Activated CD4-positive, alpha-beta T cell treated with anti-CD3 and anti-CD28 coated beads, Interleukin-2, amount 50 U/mL, for 1 hour (primary cell): ENCODE measurements around the gene SETD5.
"Not testable (repeated sequence)": the region's sequence is repeated elsewhere in the genome, so short reads cannot be mapped to it uniquely, and the experiment has no call there.

Experiments
- DNase-seq: peaks from one replicate; pipeline ENCODE4 v3.0.0-alpha.2; 2020

Gene SETD5

DNA sequence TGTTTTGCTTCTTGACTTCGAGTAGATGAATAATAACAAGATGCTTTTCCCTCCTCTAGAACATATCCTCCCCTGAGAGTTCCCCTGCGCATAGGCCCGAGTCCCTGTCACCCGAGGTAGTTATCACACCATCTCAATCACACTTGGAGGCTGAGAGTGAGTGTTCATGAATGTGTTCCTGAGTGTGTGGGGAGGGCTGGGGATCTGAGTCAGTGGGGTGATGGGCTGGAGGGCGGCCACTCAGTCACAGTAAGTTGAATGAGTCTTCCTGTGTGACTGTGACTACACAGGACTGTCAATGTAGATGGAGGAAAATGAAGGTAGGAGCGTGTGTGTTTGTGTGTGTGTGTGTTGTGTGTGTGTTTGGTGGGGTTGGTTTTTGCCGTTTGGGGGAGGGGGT is 71.0 kb downstream of the SETD5 start:
- DNase-seq: no peak

DNA sequence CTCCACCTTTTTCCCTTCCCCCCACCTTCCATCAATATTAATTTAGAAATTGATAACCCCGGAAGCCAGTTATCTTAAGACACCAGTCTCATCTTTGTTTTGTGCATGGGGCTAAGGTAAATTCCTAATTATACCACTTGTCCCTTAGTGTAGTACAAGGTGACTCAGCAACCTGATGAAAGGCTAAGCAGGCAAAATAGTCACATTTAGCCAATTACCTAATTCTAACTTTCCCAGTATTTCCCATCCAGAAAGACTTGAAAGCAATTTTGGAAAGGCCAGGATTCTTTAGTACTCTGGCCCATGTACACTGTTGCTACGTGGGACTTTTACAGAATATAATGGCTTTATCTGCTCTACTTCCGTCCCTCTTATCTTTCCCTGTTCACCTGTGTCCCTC is 72.6 kb downstream of the SETD5 start:
- DNase-seq: no peak

DNA sequence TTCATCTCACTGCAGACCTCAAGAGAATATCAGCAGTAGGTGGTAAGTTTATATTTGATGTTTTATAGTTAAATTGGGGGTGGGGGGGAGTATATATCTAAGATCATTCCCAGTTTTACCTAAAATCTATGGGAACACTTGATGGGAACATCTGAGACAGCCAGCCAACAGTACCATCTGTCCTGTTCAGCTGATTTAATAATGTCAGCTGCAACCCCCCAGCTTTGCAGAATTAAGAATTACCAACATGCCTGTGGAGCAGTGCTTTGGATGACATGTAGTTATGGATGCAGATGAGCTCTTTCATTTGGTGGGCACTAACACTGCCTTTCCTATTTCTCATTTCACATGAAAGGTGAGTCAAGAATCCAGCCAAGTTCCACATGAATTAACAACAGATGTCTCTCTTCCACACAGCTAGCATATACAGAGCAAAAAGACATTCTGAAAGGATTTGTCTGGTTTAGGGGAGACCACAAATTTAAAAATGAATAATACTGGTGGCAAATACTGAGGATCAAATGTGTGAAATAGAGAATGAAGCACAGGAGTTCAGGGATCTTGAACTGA is 76.2 kb downstream of the SETD5 start:
- no peak for DNase-seq

DNA sequence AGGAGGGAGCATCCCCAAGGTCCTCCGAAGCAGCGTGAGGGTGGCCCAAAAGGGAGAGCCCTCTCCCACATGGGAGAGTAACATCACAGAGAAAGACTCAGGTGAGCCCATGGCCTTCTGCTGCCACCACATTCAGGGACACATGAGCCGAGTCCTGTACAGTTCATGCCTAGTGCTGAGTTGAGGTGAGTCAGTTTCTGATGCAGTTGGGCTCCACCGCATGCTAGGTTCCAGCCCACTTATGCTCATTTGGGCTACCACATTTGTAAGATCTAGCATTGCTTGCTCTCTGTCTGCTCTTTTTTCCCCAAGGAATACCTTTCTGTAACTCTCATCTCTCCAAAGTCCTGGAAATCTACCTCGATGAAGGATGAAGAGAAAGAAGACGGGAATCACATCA is 77.1 kb downstream of the SETD5 start:
- no peak for DNase-seq

DNA sequence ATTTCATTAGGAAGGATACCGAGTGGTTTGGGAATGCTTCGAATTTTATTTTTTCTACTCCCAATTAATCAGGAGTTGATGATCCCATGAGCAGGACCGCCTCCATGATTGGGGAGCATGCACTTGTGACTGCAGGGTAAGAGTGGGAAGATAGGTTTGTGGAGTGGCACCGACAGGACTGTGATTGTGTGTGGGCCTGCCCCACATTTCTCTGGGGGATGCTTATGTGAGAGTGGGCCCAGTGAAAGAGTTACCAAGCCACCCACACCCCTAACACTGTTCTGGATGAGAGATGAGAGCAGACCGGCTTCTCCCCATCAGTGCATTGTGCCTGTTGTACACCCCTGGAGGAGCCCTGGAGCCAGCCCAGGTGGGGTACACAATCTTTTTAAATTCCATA is 79.5 kb downstream of the SETD5 start:
- DNase-seq: no peak

DNA sequence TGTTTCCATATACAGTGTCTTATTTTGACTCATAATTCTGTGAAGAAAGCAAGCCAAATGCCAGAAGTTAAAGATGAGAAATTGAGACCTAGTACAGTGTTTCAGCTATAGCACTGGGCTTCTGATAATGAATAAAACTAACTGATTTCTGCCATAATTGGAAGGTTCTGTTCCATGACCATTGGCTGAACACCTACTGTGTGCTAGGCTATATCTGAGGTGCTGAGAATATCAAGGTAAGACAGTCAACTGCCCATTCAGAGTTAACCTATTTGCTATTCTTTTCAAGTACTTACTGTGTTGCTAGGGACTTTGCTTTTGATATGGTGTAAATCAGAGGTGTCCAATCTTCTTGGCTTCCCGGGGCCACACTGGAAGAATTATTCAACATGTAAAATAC is 82.8 kb downstream of the SETD5 start:
- no peak for DNase-seq

DNA sequence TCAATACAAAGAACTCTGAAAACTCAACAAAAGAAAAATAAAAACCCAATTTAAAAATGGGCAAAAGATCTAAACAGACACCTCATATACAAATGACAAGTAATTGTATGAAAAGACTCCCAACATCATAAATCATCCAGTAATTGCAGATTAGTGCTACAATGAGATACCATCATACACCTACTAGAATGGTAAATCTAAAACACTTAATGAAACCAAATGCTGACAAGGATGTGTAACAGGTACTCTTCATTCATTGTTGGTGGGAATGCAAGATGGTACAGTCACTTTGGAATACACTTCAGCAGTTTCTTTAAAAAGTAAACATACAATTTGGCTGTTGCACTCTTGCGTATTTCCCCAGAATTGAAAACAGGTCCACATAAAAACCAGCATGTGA is 87.8 kb downstream of the SETD5 start:
- DNase-seq: no peak

DNA sequence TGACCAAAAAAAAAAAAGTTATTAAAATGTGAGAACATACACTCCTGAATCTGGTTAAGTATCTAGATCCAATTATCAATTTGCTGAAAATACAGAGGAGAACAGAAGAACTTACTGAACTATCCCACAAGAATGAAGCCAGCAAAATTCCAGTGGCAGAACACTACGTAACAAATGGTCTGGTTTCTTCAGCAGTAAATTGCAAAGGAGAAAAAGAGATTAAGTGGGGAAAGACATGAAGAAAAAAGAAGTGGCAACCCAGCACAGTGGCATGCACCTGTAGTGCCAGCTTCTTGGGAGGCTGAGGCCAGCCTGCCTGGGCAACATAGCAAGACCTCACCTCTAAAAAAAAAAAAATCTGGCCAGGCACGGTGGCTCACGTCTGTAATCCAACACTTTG is 94.1 kb downstream of the SETD5 start:
- DNase-seq: no peak

DNA sequence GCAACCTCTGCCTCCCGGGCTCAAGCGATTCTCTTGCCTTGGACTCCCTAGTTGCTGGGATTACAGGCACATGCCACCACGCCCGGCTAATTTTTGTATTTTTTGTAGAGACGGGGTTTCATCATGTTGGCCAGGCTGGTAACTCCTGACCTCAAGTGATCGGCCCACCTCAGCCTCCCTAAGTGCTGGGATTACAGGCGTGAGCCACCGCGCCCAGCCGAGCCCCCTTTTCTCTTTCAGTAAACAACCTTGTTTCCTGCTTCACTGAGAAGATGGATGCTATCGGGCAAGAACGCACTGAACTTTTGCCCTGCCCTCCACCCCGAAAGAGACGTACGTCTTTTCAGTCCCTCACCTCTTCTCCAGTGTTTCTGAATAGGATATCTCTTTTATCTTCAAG is 96.6 kb downstream of the SETD5 start:
- not testable (repeated sequence) for DNase-seq

DNA sequence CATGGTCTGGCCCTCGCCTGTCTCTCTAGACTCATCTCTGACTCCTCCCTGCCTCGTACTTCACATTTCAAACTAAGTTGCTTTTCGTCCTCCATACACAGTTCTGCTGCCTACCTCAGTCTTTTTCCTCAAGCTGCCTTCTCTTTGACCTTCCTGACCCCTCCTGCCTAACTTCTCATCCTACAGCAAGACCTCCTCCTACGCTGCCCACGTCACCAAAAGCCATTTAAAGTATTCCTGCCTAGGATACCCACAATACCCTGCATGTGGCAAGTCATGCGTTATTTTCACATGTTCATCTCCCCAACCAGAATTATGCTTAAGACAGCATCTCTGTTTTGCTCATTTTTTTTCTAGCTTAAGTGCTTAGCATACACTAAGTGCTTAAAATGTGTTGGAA is 99.5 kb downstream of the SETD5 start:
- DNase-seq: no peak

DNA sequence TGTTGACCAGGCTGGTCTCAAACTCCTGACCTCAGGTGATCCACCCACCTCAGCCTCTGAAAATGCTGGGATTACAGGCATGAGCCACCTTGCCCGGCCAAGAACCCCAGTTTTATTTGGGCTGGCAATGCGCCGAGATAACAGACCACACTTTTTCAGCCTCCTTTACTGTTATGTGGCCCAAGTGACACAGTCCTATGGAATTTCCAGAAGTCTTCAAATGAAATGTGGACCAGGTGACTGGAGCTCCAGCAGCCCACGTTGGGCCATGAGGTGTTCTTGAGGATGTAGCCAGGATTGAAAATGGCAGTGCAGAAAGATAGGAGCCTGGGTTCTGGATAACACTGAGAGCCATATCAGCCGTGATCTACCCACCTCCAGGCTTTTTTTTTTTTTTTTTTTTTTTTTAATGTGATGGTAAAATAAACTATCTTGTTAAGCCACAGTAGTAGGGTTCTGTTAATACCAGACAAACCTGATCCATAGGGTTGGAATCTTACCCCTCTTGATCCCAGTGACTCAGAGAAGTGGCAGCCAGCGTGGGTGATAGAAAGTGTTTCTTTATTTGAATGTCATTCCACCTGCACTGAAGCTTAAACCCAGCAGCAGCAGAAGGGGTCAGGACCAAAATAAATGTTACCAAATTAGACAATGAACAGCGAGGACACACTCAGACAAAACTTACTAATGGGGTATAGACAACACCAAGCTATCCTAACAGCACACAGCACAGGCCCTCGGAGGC is 100.6 kb downstream of the SETD5 start:
- no peak for DNase-seq

DNA sequence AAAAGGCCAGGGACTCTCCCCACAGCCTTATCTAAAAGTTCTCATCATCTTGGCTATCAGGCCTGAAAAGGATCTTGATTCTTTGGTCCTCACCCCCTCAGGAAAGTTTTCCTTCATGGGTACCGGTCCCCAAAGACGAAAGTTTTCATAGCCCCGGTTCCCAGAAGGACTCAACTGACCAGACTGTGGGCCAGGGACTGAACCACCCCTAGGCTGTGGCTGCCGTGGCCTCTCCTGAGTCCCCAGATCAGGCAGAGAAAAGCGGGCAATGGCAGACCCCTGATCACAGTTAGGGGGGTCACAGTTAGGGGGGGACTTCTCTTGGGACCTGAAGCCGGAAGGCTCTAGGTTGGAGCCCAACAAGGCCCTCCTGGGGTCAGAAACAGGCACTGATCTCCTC is 101.4 kb downstream of the SETD5 start:
- no peak for DNase-seq

DNA sequence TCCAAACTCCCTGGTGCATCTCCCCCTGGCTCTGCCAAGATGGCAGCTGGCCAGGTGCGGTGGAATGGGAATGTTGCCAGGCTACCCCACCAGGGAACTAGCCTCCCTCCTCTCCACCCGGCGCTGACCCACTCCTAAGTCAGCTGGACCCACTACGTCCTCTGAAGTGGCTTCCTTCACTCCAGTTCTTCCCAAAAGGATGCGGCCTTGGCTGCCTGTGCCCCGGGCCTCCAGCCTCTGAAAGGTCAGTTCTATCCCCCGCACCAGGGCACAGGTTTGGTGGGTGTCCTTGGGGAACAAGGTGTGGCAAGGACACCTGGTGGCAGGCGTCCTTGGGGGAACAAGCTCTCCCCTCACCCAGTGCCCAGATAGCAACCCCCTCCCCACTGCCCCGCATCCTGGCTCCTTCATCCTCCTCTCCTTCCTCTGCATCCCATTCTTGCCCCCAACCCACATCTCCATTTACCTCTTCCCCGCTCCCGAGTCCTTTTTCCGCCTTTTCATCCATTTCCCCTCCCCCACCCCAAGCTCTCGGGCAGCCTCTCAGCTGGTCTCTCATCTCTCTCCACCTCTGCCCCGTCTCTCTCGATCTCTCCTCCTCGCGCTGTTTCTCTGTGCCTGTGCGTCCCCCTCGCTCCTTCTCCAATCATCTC is 102.2 kb downstream of the SETD5 start:
- no peak for DNase-seq

DNA sequence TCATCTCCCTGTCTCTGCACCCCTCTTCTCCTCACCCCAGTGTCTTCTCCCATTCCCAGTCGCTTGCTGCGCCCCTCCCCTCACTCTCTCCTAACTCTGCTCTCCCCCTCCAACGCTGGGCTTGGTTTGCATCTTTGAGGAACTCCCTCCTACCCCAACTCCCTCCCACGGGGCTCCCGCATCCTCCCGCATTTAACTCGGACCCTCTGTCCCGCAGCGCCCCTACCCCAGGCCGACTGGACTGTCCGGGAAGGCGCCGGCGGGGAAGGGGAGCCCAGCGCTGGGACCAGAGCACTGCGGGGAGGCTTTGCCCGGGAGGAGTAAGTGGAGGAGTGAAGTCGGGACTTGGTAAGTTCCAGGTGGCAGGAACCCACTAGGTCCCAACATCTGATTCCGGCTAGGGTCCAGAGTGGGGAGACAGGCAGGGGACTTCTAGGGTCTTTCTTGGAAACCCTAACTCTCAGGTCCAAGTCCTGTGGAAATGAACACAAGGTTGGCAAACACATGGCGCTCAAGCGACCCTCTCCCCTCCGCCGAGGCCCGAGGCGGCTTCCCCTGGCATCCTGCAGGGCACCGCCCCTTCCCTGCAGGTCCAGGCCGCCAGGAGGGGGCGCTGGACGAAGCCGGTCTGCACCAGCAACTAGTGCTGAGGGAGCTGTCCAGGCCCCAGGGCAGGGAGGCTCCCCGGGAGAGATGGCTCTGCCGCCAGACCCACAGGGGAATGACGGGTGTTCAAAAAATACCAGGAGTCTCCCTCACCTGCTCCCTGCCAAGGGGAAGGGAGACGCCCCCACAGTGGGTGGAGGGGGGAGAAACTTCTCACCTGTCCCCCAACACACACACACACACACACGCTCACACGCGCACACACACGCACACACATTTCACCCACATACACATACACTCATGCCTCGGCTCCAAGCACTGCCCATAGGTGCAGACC is 103.0 kb downstream of the SETD5 start:
- peak; percentile 58 for DNase-seq

DNA sequence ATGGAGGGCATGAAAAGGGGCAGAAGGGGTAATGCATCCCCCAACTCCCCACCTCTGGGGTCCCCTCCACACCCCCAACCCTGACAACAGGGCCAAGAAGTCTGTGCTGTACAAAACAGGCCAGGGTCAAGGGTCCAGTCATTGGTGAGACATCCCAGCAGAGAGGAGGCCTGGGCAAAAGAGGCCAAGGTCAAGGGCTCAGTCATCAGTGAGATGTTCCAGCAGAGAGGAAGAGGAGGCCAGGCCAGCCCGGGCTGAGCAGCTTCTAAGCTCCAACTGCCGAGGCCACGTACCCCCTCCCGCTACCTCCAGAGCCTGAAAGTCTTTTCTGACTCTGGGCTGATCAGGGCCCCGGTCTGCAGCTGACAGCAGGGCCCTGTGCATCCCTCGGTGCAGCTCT is 103.8 kb downstream of the SETD5 start:
- no peak for DNase-seq

DNA sequence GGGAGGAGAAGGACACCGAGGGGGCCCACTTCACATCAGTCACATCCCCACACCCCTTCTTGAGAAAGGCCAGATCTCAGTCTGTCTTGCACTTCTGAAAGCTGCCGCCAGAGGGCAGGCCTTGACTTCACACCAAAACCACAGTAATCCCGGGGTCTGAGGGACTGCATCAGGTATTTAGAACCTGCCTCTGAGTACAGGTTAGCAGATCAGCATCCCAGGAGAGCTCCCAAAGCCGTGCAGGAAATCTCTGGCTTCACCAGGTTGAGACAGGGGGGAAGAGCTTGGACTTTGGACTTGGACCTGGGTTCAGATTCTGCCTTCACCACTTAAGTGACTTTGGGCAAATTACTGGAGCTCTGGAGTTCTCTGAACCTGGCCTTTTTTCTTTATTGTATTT is 105.9 kb downstream of the SETD5 start:
- DNase-seq: peak; percentile 68

DNA sequence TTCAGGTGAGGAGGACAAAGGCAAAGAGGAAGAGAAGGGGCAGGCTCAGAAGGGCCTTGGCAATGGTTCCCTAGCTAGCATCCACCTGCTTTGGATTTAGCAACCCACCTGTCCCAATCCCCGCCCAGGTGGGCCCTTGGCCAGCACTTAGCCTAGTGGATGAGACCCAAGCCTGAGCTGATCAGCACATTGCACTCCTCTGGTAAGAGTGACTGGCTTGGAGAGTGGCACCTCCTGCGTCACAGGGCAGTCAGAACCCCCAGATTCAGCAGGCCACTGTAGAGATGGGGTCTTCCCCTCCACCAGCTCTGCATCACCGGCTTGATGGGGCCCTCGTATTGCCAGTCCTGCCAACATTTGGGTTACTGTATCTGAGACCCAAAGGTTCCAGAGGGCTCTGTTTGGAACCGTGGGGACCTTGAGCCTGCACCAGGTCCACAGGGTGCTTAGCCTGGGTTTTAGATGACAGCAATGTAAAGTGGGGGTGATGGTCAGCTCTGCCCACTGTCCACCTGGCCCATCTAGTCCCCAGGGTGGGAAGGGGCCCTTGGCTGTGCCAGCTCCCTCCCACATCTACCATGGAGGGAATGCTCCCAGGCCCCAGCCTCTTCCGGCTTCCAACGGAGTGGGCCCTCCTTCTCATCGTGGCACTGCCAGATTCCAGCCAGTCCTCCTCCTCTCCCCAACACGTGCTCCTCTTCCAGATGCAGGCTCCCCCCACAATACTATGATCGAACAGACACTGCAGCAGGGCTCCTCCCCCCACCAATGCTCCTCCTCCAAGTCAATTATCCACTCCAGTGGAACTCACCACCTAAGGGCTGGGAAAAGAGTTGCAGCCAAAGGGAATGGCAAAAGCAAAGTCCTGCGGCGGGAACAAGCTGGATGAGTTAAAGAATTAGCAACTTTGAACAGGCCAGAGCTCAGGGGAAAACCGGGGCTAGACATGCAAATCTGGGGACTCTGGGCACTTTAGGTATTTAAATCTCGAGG is 110.5 kb downstream of the SETD5 start:
- DNase-seq: no peak

DNA sequence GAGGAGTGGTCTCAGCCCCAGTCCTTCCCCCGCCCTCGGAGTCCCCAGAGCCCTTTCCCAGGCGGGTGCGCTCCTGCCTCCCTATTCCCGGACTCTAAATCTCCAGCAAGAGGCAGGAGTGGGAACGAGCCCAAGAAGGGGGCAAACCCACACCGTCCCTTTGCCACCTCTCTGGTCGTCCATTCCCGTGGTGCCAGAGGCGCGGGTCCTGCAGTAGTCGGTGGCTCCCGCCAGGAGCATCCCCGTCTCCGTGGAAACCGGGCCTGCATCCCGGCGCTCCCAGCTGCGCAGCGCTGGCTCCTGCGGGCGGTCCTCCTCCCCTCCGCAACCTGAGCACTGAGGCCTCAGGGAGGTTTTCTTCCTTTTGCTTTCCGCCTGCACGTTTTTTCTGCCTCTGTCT is 111.4 kb downstream of the SETD5 start:
- DNase-seq: no peak

DNA sequence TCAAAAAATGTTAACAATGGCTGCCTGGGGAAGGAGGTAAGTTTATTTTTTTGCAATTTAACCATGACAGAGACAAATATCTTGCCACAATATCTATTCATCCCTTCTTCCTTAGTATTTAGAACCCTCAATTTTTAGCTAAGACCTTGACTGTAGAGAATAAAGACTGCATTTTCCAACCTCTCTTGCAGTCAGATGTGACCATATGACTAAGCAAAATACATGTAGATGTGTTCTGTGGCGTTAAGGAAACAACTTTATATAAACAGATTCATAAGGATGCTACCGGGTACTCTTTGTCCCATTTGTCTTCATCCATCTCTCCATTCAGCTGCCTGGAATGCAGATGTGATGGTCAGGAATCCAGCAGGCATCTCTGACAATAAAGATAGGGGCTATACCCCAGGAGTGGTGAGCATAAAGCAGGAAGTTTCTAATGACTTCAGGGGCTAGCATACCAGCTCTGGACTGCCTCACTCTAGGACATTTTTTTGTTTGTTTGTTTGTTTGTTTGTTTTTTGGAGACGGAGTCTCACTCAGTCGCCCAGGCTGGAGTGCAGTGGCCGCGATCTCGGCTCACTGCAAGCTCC is 115.1 kb downstream of the SETD5 start:
- no peak for DNase-seq

DNA sequence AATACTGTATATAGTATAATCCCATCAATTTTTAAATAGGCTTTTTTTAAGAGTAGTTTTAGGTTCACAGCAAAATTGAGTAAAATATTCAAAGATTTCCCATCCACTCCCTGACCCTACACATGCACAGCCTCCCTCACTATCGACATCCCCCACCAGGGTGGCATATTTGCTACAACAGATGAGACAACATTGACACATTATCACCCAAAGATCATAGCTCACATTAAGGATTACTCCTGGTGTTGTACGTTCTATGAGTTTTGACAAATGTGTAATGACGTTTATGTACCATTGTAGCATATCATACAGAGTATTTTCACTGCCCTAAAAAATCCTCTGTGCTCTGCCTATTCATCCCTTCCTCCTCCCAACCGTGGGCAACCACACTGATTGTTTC is 116.9 kb downstream of the SETD5 start:
- no peak for DNase-seq

DNA sequence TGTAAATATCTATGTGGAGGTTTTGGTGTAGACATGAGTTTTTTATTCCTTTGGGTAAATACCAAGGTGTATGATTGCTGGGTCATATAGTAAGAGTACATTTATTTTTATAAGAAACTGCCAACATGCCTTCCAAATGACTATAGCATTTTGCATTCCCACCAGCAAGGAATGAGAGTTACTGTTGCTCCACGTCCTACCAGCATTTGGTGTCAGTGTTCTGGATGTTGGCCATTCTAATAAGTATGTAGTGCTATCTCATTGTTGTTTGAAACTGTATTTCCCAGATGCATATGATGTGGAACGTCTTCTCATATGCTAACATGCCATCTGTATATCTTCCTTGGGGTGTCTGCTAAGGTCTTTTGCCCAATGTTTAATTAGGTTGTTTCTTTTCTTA is 117.5 kb downstream of the SETD5 start:
- no peak for DNase-seq

DNA sequence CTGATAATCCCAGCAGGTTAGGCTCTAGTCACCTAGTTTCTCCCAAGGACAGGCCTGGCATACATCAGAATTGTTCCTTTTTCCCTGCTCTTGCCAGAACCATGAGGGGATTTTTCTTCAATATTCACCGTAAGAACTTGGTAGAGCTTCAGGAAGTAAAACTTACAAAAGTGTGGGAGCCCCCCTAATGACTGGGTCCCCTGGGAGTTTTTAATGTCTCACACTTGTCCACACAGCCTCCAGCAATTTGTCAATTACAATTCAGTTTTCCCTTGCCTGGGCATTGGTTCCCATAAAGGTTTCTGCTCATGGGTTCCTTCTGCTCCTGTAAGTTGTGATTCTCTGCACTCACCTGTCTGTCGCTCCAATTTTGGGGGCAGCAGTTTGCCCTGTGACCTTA is 127.7 kb downstream of the SETD5 start:
- DNase-seq: no peak
